Measurements from ENCODE around the gene ABCB9. TPM values are rescaled to one million over a fixed set of nuclear protein-coding genes. Genes with fewer than 3 reads are reported as not detected.

The ABCB9 gene
- total RNA-seq, 2 donors from 2014 or later: 4.3 to 4.5 TPM

GRCh38 chr12:122980183-122981035 is 14.1 kb upstream of the ABCB9 start, which contains the start of gene ARL6IP4:
TSS of gene ARL6IP4 (plus strand) at chr12:122980681. CDS start at chr12:122981140, 459 bp downstream.
- intact Hi-C loops (cut with DNase I): loop anchor here (5.0 kb wide), 1 partner anchor 257 kb away; no protein-coding TSS in a partner anchor
- peak; percentile 57 for DNase-seq
- H3K4me3 ChIP-seq: peak within 1 kb of the TSS; percentile 99
- H3K27ac ChIP-seq: peak within 1 kb of the TSS; percentile 88
- no peak for TF ChIP-seq CTCF (IDR thresholded peaks at IDR 0.05)
- no peaks in the 10 kb centered on the region for H3K36me3 ChIP-seq
- peak within 1 kb of the TSS; percentile 89 to 92 for H3K9ac ChIP-seq (ENCODE audit: low read depth in 2 of 2, low read length in 2 of 2)
- no peaks in the 10 kb centered on the region for H3K9me3 ChIP-seq
- peaks cover 34% of the 10 kb centered on the region for H3K4me1 ChIP-seq
- H3K27me3 ChIP-seq: no peaks in the 10 kb centered on the region

- Histone ChIP-seq H3K9ac (ENCODE audit: low read depth in 2 of 2, low read length in 2 of 2) (peak overlapping the region; percentile 89 to 92), H3K36me3 (no peaks in the 10 kb centered on the region)
- intact Hi-C loops (cut with DNase I): loop anchor here (5.0 to 10.0 kb wide), 2 partner anchors 165 to 257 kb away; no protein-coding TSS in a partner anchor
These were observed 13.6 kb upstream of the ABCB9 start for GRCh38 chr12:122979908-122980182.

GRCh38 chr12:122979001-122979907 is 13.0 kb upstream of the ABCB9 start:
- Histone ChIP-seq H3K4me1 (peaks cover 34% of the 10 kb centered on the region), H3K9me3 (no peaks in the 10 kb centered on the region), H3K36me3 (no peaks in the 10 kb centered on the region), H3K9ac (ENCODE audit: low read depth in 2 of 2, low read length in 2 of 2) (peak overlapping the region; percentile 89 to 92), H3K4me3 (peak overlapping the region; percentile 99), H3K27ac (peak overlapping the region; percentile 88), H3K27me3 (no peaks in the 10 kb centered on the region)
- TF ChIP-seq CTCF (IDR thresholded peaks at IDR 0.05): no peak
- intact Hi-C loops (cut with DNase I): loop anchor here (10.0 kb wide), 1 partner anchor 166 kb away; no protein-coding TSS in a partner anchor
- no peak for DNase-seq

More at GRCh38 chr12:122979908-122980182, 13.6 kb upstream of the ABCB9 start:
- DNase-seq: no peak
- H3K9me3 ChIP-seq: no peaks in the 10 kb centered on the region
- TF ChIP-seq CTCF (IDR thresholded peaks at IDR 0.05): no peak
- H3K27ac ChIP-seq: peak overlapping the region; percentile 88
- peaks cover 34% of the 10 kb centered on the region for H3K4me1 ChIP-seq
- peak overlapping the region; percentile 99 for H3K4me3 ChIP-seq
- H3K27me3 ChIP-seq: no peaks in the 10 kb centered on the region

- no peak for DNase-seq
- no peaks in the 10 kb centered on the region for H3K9me3 ChIP-seq
- H3K36me3 ChIP-seq: no peaks in the 10 kb centered on the region
- H3K4me3 ChIP-seq: no peak overlapping the region
- intact Hi-C loops (cut with DNase I): loop anchor here (10.0 kb wide), 1 partner anchor 166 kb away; no protein-coding TSS in a partner anchor
- peaks cover 34% of the 10 kb centered on the region for H3K4me1 ChIP-seq
- no peak overlapping the region for H3K9ac ChIP-seq (ENCODE audit: low read depth in 2 of 2, low read length in 2 of 2)
- H3K27me3 ChIP-seq: no peaks in the 10 kb centered on the region
- no peak for TF ChIP-seq CTCF (IDR thresholded peaks at IDR 0.05)
- H3K27ac ChIP-seq: no peak overlapping the region
These were observed 12.3 kb upstream of the ABCB9 start for GRCh38 chr12:122978507-122978955.

Data from colonic mucosa (tissue), 4 donors.